GM18519 (cell line): ENCODE measurements around the gene CLMN.

Experiments used
- ATAC-seq: cut with Tn5 transposase; IDR thresholded peaks from one replicate; pipeline ENCODE4 v1.9.1; 2021; ENCODE audit warnings: mild to moderate bottlenecking, moderate library complexity; ENCODE audit not compliant: unreplicated experiment, low FRiP score

Gene CLMN

GRCh38 chr14:95307402-95308041 lies 12.2 kb downstream of the CLMN start:
- ATAC-seq = no peak

GRCh38 chr14:95305940-95306339 lies 13.8 kb downstream of the CLMN start:
- ATAC-seq = no peak

GRCh38 chr14:95305145-95305544 lies 14.6 kb downstream of the CLMN start:
- ATAC-seq = no peak

GRCh38 chr14:95304342-95304741 lies 15.4 kb downstream of the CLMN start:
- ATAC-seq = no peak

- ATAC-seq = no peak
Observed at GRCh38 chr14:95303552-95303951, 16.2 kb downstream of the CLMN start.

GRCh38 chr14:95302667-95303506 lies 16.8 kb downstream of the CLMN start:
- no peak for ATAC-seq

GRCh38 chr14:95301527-95302187 lies 18.1 kb downstream of the CLMN start:
- ATAC-seq = no peak

GRCh38 chr14:95300697-95301526 lies 18.8 kb downstream of the CLMN start:
- no peak for ATAC-seq

GRCh38 chr14:95300002-95300696 lies 19.6 kb downstream of the CLMN start:
- no peak for ATAC-seq

- no peak for ATAC-seq
Observed at GRCh38 chr14:95299271-95299670, 20.4 kb downstream of the CLMN start.

- no peak for ATAC-seq
Observed at GRCh38 chr14:95297832-95298231, 21.9 kb downstream of the CLMN start.

GRCh38 chr14:95296966-95297365 lies 22.7 kb downstream of the CLMN start:
- no peak for ATAC-seq

- ATAC-seq = no peak
Observed at GRCh38 chr14:95295600-95296376, 23.9 kb downstream of the CLMN start.

GRCh38 chr14:95294834-95295599 lies 24.7 kb downstream of the CLMN start:
- no peak for ATAC-seq

GRCh38 chr14:95294320-95294719 lies 25.4 kb downstream of the CLMN start:
- no peak for ATAC-seq

GRCh38 chr14:95293449-95293848 lies 26.3 kb downstream of the CLMN start:
- no peak for ATAC-seq

GRCh38 chr14:95292660-95293425 lies 26.9 kb downstream of the CLMN start:
- ATAC-seq = no peak
